ENCODE measurements around the gene HS6ST1. TPM values are rescaled to one million over a fixed set of nuclear protein-coding genes. Genes with fewer than 3 reads are reported as not detected.

The HS6ST1 gene
- total RNA-seq, 1 experiment from 2014 or later = 63.3 TPM

GRCh38 chr2:128324008-128324896 lies 5.6 kb upstream of the HS6ST1 start:
- Histone ChIP-seq H3K9me3 (ENCODE audit: low read depth, low read length, poor library complexity, severe bottlenecking) (no peaks in the 10 kb centered on the region), H3K4me3 (ENCODE audit: low read depth, low read length, poor library complexity, severe bottlenecking) (no peak overlapping the region), H3K27me3 (replicated peaks; ENCODE audit: insufficient read depth, low read depth, low read length, poor library complexity) (no peaks in the 10 kb centered on the region), H3K36me3 (ENCODE audit: insufficient read depth, low read length, poor library complexity, severe bottlenecking) (no peaks in the 10 kb centered on the region), H3K4me1 (ENCODE audit: insufficient read depth, low read length, poor library complexity, severe bottlenecking) (peaks cover 36% of the 10 kb centered on the region), H3K27ac (ENCODE audit: low read depth, low read length, poor library complexity, severe bottlenecking) (no peak overlapping the region)
- intact Hi-C loops (cut with micrococcal nuclease; ENCODE audit: unreplicated experiment) = loop anchor here (5.0 to 10.0 kb wide), 3 partner anchors 149 to 408 kb away; no protein-coding TSS in a partner anchor
- BruUV-seq (replicated peaks) = no TSS peak
- TF ChIP-seq EZH2 (IDR thresholded peaks at IDR 0.05; ENCODE audit: borderline replicate concordance, low read depth, low read length, poor library complexity, severe bottlenecking) = no peak
- TF ChIP-seq CTCF (conservative IDR thresholded peaks at IDR 0.05; ENCODE audit: low read depth, low read length) = no peak
- POLR2A ChIA-PET (ENCODE audit: low non-redundant PET) = no interaction called here
- no peak for DNase-seq (ENCODE audit: low spot score)
- CTCF ChIA-PET = no interaction called here

- H3K36me3 ChIP-seq (ENCODE audit: insufficient read depth, low read length, poor library complexity, severe bottlenecking) = no peaks in the 10 kb centered on the region
- POLR2A ChIA-PET (ENCODE audit: low non-redundant PET) = no interaction called here
- BruUV-seq (replicated peaks) = no TSS peak
- DNase-seq (ENCODE audit: low spot score) = no peak
- H3K4me3 ChIP-seq (ENCODE audit: low read depth, low read length, poor library complexity, severe bottlenecking) = no peak overlapping the region
- H3K4me1 ChIP-seq (ENCODE audit: insufficient read depth, low read length, poor library complexity, severe bottlenecking) = peaks cover 38% of the 10 kb centered on the region
- CTCF ChIA-PET = no interaction called here
- no peak overlapping the region for H3K27ac ChIP-seq (ENCODE audit: low read depth, low read length, poor library complexity, severe bottlenecking)
- H3K27me3 ChIP-seq (replicated peaks; ENCODE audit: insufficient read depth, low read depth, low read length, poor library complexity) = no peaks in the 10 kb centered on the region
- intact Hi-C loops (cut with micrococcal nuclease; ENCODE audit: unreplicated experiment) = loop anchor here (5.0 to 10.0 kb wide), 3 partner anchors 149 to 409 kb away; no protein-coding TSS in a partner anchor
- H3K9me3 ChIP-seq (ENCODE audit: low read depth, low read length, poor library complexity, severe bottlenecking) = no peaks in the 10 kb centered on the region
- TF ChIP-seq EZH2 (IDR thresholded peaks at IDR 0.05; ENCODE audit: borderline replicate concordance, low read depth, low read length, poor library complexity, severe bottlenecking) (no peak), CTCF (conservative IDR thresholded peaks at IDR 0.05; ENCODE audit: low read depth, low read length) (no peak)
Measured at GRCh38 chr2:128323555-128323931, 4.9 kb upstream of the HS6ST1 start.

GRCh38 chr2:128322715-128323554 lies 4.3 kb upstream of the HS6ST1 start:
- no peaks in the 10 kb centered on the region for H3K27me3 ChIP-seq (replicated peaks; ENCODE audit: insufficient read depth, low read depth, low read length, poor library complexity)
- H3K4me1 ChIP-seq (ENCODE audit: insufficient read depth, low read length, poor library complexity, severe bottlenecking) = peaks cover 38% of the 10 kb centered on the region
- H3K27ac ChIP-seq (ENCODE audit: low read depth, low read length, poor library complexity, severe bottlenecking) = peak overlapping the region; percentile 96
- ChIA-PET POLR2A (ENCODE audit: low non-redundant PET) (interaction anchor here (0.6 kb wide), 1 partner anchor 1411 kb away, joined by 3 read pairs; no protein-coding TSS in a partner anchor), CTCF (no interaction called here)
- intact Hi-C loops (cut with micrococcal nuclease; ENCODE audit: unreplicated experiment) = loop anchor here (5.0 to 10.0 kb wide), 3 partner anchors 148 to 409 kb away; no protein-coding TSS in a partner anchor
- no peak for DNase-seq (ENCODE audit: low spot score)
- no peaks in the 10 kb centered on the region for H3K36me3 ChIP-seq (ENCODE audit: insufficient read depth, low read length, poor library complexity, severe bottlenecking)
- no TSS peak for BruUV-seq (replicated peaks)
- no peaks in the 10 kb centered on the region for H3K9me3 ChIP-seq (ENCODE audit: low read depth, low read length, poor library complexity, severe bottlenecking)
- H3K4me3 ChIP-seq (ENCODE audit: low read depth, low read length, poor library complexity, severe bottlenecking) = peak overlapping the region; percentile 64
- TF ChIP-seq CTCF (conservative IDR thresholded peaks at IDR 0.05; ENCODE audit: low read depth, low read length) = no peak

All from A673 (cell line).